Spleen (tissue), 11 donors: ENCODE results near the gene JPH4. TPM values are rescaled to one million over a fixed set of nuclear protein-coding genes. Genes with fewer than 3 reads are reported as not detected.

ENCODE experiments used
- DNase-seq: peaks from one replicate; pipeline ENCODE4 v3.0.0-alpha.2; 2020
- H3K27ac ChIP-seq, 8 donors: fragments of 200-600 bp; sonication (generic) in 7 of 8; 1 replicate in 4 of 8; 2 replicates in 4 of 8; pipeline versions ENCODE4 v1.5.0 to v1.8.0; 2016 to 2021; ENCODE audit warnings: inconsistent platforms in 4 of 8, mild to moderate bottlenecking in 4 of 8, moderate library complexity in 1 of 8
- H3K27me3 ChIP-seq, 7 donors: fragments of 200-600 bp; sonication (generic) in 6 of 7; replicated peaks in 1 of 7; 1 replicate in 4 of 7; 2 replicates in 3 of 7; pipeline versions ENCODE4 v1.5.0 to v1.8.0; 2016 to 2021; ENCODE audit warnings: inconsistent platforms in 3 of 7, mild to moderate bottlenecking in 1 of 7
- H3K36me3 ChIP-seq, 6 donors: fragments of 200-600 bp; sonication (generic) in 5 of 6; 1 replicate in 4 of 6; 2 replicates in 2 of 6; pipeline versions ENCODE4 v1.5.0 to v1.8.0; 2016 to 2021; ENCODE audit warnings: inconsistent platforms in 2 of 6
- H3K4me1 ChIP-seq, 6 donors: fragments of 200-600 bp; sonication (generic) in 5 of 6; 1 replicate in 3 of 6; 2 replicates in 3 of 6; pipeline versions ENCODE4 v1.5.0 to v1.8.0; 2016 to 2021; ENCODE audit warnings: inconsistent platforms in 3 of 6
- H3K4me3 ChIP-seq, 8 donors: fragments of 200-600 bp; sonication (generic) in 7 of 8; 1 replicate in 4 of 8; 2 replicates in 4 of 8; pipeline versions ENCODE4 v1.5.0 to v1.8.0; 2016 to 2021; ENCODE audit warnings: inconsistent platforms in 4 of 8, mild to moderate bottlenecking in 4 of 8, moderate library complexity in 2 of 8
- H3K9me3 ChIP-seq, 8 donors: fragments of 200-600 bp; sonication (generic) in 7 of 8; 1 replicate in 4 of 8; 2 replicates in 4 of 8; pipeline versions ENCODE4 v1.5.0 to v1.8.0; 2016 to 2021; ENCODE audit warnings: inconsistent platforms in 4 of 8
- CTCF ChIP-seq, 11 experiments: fragments of 200-600 bp in 7 of 11; fragments of 450-650 bp in 4 of 11; sonication (generic) in 4 of 11; IDR thresholded peaks in 8 of 11; conservative IDR thresholded peaks in 3 of 11; 1 replicate in 7 of 11; 2 replicates in 4 of 11; pipeline versions ENCODE4 v1.4.0 to v1.8.0; 2016 to 2021; ENCODE audit warnings: antibody characterized with exemption in 11 of 11, inconsistent platforms in 4 of 11, mild to moderate bottlenecking in 1 of 11
- POLR2A ChIP-seq, 3 donors: fragments of 450-650 bp; IDR thresholded peaks; one replicate each; pipeline ENCODE4 v1.5.1; 2017; ENCODE audit warnings: antibody characterized with exemption in 3 of 3, mild to moderate bottlenecking in 1 of 3
- POLR2AphosphoS5 ChIP-seq, 3 donors: sonication (generic); formaldehyde crosslinking; IDR thresholded peaks; one replicate each; pipeline ENCODE4 v1.5.1; 2017; ENCODE audit warnings: antibody characterized with exemption in 3 of 3
- WGBS, 5 donors: extraction: QIAGEN DNeasy Blood & Tissue Kit in 3 of 5; methylation state at CpG; one replicate each; pipeline versions ENCODE4 v1.1.5 to v1.1.7; 2013 to 2018; 5-methylcytosine and 5-hydroxymethylcytosine counted together
- intact Hi-C: fragments of 100-400 bp; cut with DNase I; formaldehyde crosslinking; loops from one replicate; pipeline ENCODE4 v1.15.0; 2023; ENCODE audit warnings: low total_unique reads
- polyA plus RNA-seq, 3 donors: library from polyadenylated mRNA; stranded (reverse); fragments of 200-250 nt; gene quantifications; one replicate each; pipeline ENCODE4 v1.2.1, GENCODE V29; 2013
- total RNA-seq, 7 donors: library from RNA; depleted of rRNA in 3 of 7; stranded (reverse); fragments of >200 nt in 3 of 7; fragmentation: NEBNext Ultra II Directional in 4 of 7; extraction: Animal tissue kit (Norgen Biotek cat#: 25700) in 4 of 7; gene quantifications; one replicate each; pipeline versions ENCODE4 v1.1.0 to v1.2.1, GENCODE V29; 2016 to 2021
- donor health status: healthy with polysubstance abuse.
- donor health status: DM: no; HTN: no; CAD: no; lungs with moderate emphysema.
- donor health status: DM: no; HTN: no; CAD: no.
- donor health status: Bipolar disorder and iron deficiency.
- donor health status: healthy.
- donor health status: DM: no; HTN: no; CAD: no.
- donor health status: DM: yes; HTN: yes; CAD: no.

JPH4 gene
- total and polyA plus RNA-seq, 10 donors: 0.70 to 17.3 (median 3.8) TPM

DNA sequence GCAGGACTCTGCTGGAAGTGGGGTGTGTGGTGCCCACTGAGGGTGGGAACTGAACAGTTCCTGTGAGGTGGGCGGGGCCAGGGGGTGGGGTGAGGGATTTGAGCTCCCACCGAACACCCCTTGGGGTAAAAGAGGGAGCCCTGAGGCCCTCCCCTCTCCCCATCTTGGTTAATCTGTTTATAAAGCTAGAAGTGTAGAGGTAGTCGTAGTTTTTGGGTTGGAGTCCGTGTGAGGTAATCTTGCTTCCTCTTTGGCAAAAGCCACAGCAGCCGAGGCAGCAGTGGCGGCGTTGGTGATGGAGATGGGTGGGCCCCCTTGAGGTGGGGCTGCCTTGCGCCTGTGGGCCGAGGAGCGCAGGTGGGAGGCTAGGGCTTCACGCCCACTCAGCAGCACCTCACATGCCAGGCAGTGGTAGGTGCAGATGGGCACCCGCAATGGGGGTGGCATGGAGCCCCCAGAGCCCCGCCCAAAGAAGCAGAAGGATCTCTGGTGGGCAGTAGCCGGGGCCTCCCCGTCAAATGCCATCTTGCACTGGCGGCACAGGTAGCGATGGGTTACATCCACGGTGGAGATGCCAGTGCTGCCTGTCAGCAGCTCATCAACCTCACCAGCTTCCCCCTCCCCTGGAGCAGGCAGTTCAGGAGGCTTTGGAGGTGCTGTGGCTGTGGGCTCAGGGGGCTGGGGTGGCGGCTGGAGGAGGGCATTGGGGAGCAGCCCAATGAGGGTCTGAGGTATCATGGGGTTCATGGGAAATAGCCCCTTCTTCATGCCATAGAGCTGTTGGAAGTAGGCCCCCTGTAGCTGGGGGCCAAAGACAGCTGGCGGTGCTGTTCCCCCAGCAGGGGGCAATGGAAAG, 56.6 kb downstream of the JPH4 start:
- Histone ChIP-seq H3K9me3 (no peaks in the 10 kb centered on the region), H3K27me3 (no peaks in the 10 kb centered on the region), H3K36me3 (peaks cover 0 to 23% (median 0%) of the 10 kb centered on the region in 6 donors), H3K4me1 (peaks cover 0 to 5% (median 0%) of the 10 kb centered on the region in 6 donors), H3K27ac (no peak overlapping the region), H3K4me3 (no peak overlapping the region)
- no peak for TF ChIP-seq POLR2AphosphoS5 (IDR thresholded peaks at IDR 0.05)
- TF ChIP-seq CTCF (IDR thresholded peaks at IDR 0.05 in 8 of 11, conservative IDR thresholded peaks at IDR 0.05 in 3 of 11): no peak
- TF ChIP-seq POLR2A (IDR thresholded peaks at IDR 0.05): no peak
- intact Hi-C loops: no loop called here
- WGBS, 5 donors: 68 to 78% (median 74%) methylated on average over 15 to 20 of the region's 20 CpGs
- no peak for DNase-seq

DNA sequence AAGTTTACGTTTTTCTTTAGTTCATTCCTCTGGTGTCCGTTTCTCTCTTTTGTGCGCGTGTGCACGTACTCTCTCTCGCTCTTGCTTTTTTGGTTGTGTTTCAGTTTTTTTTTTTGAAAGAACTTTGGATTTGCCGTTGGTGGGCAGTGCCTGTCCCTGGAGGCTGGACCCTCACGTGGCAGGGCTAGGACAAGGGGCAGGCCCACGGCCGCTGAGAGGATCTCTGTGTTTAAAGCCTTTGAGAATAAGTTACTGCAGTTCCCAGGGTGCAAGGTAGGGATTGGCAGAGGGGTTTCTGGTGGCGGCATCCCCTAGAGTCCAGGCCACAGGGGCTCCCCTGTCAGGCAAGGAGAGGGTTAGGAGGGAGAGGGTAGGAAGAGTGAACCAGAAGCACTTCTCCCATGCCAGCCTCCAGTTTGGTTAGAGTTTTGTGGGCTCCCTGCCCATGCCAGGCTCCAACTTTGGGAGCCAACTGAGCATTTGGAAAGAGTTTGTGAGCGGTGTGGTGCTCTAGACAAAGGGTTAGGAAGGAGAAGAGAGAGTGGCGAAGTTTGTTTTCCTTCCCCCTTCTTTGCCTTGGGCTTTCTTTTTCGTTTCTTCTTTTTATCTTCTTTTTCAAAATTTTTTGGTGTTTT, 57.6 kb downstream of the JPH4 start:
- Histone ChIP-seq H3K27ac (no peak overlapping the region), H3K36me3 (peaks cover 0 to 14% (median 0%) of the 10 kb centered on the region in 6 donors), H3K4me1 (peaks cover 0 to 5% (median 0%) of the 10 kb centered on the region in 6 donors), H3K9me3 (no peaks in the 10 kb centered on the region), H3K4me3 (no peak overlapping the region), H3K27me3 (no peaks in the 10 kb centered on the region)
- WGBS, 5 donors: 79 to 86% (median 84%) methylated on average over 14 of the region's 14 CpGs
- no peak for DNase-seq
- intact Hi-C loops: no loop called here
- TF ChIP-seq POLR2A (IDR thresholded peaks at IDR 0.05) (no peak), CTCF (IDR thresholded peaks at IDR 0.05 in 8 of 11, conservative IDR thresholded peaks at IDR 0.05 in 3 of 11) (no peak), POLR2AphosphoS5 (IDR thresholded peaks at IDR 0.05) (no peak)

- H3K9me3 ChIP-seq: no peaks in the 10 kb centered on the region
- H3K27me3 ChIP-seq: no peaks in the 10 kb centered on the region
- 79 to 92% (median 86%) methylated on average over 4 of the region's 4 CpGs for WGBS, 5 donors
- peaks cover 0 to 5% (median 0%) of the 10 kb centered on the region in 6 donors for H3K4me1 ChIP-seq
- peaks cover 0 to 6% (median 0%) of the 10 kb centered on the region in 6 donors for H3K36me3 ChIP-seq
- intact Hi-C loops: no loop called here
- DNase-seq: no peak
- TF ChIP-seq POLR2A (IDR thresholded peaks at IDR 0.05): no peak
- no peak for TF ChIP-seq CTCF (IDR thresholded peaks at IDR 0.05 in 8 of 11, conservative IDR thresholded peaks at IDR 0.05 in 3 of 11)
- no peak for TF ChIP-seq POLR2AphosphoS5 (IDR thresholded peaks at IDR 0.05)
- H3K27ac ChIP-seq: no peak overlapping the region
- H3K4me3 ChIP-seq: no peak overlapping the region
Measured at GRCh38 chr14:23518709-23519108, 59.9 kb downstream of the JPH4 start.

Other genes with a start within 250 kb of the JPH4 start
- gene SLC22A17, start 225.9 kb downstream of the JPH4 start, total RNA-seq: 10 to 100 TPM in 2 of 7 donors, 1 to 10 TPM in 5; 7.1 to 13.7 (median 8.3) TPM
- gene SLC22A17, start 225.9 kb downstream of the JPH4 start, polyA plus RNA-seq: 1 to 10 TPM; 5.1 to 7.1 (median 6.3) TPM
- 1 to 10 TPM; 2.6 to 6.7 (median 4.4) TPM for gene EFS, start 213.6 kb downstream of the JPH4 start, total RNA-seq
- gene EFS, start 213.6 kb downstream of the JPH4 start, polyA plus RNA-seq: 1 to 10 TPM; 1.8 to 4.3 (median 2.7) TPM
- gene IL25, start 206.0 kb downstream of the JPH4 start, total RNA-seq: not detected
- not detected for gene IL25, start 206.0 kb downstream of the JPH4 start, polyA plus RNA-seq
- gene CMTM5, start 201.7 kb downstream of the JPH4 start, total RNA-seq: 10 to 100 TPM in 1 of 7 donors, 1 to 10 TPM in 6; 2.1 to 13.0 (median 4.3) TPM
- 1 to 10 TPM; 1.3 to 4.1 (median 2.7) TPM for gene CMTM5, start 201.7 kb downstream of the JPH4 start, polyA plus RNA-seq
- gene MYH6, start 170.5 kb downstream of the JPH4 start, total RNA-seq: under 1 TPM in 1 of 7 donors, not detected in 6; 0.82 TPM
- gene MYH6, start 170.5 kb downstream of the JPH4 start, polyA plus RNA-seq: under 1 TPM; 0.35 to 0.44 (median 0.37) TPM
- gene MYH7, start 143.1 kb downstream of the JPH4 start, total RNA-seq: under 1 TPM in 1 of 7 donors, not detected in 6; 0.09 TPM
- under 1 TPM; 0.06 to 0.65 (median 0.12) TPM for gene MYH7, start 143.1 kb downstream of the JPH4 start, polyA plus RNA-seq
- 10 to 100 TPM; 32.7 to 62.7 (median 40.0) TPM for gene NGDN, start 109.1 kb downstream of the JPH4 start, total RNA-seq
- 10 to 100 TPM; 39.6 to 48.5 (median 40.6) TPM for gene NGDN, start 109.1 kb downstream of the JPH4 start, polyA plus RNA-seq
- 1 to 10 TPM in 5 of 7 donors, under 1 TPM in 2; 0.42 to 2.9 (median 1.5) TPM for gene ZFHX2, start 27.0 kb downstream of the JPH4 start, total RNA-seq
- under 1 TPM; 0.09 to 0.35 (median 0.11) TPM for gene ZFHX2, start 27.0 kb downstream of the JPH4 start, polyA plus RNA-seq
- gene THTPA, start 22.5 kb downstream of the JPH4 start, total RNA-seq: 10 to 100 TPM; 16.8 to 25.4 (median 18.6) TPM
- gene THTPA, start 22.5 kb downstream of the JPH4 start, polyA plus RNA-seq: 10 to 100 TPM in 1 of 3 donors, 1 to 10 TPM in 2; 4.5 to 14.2 (median 8.9) TPM
- 100 to 1,000 TPM; 139 to 261 (median 193) TPM for gene AP1G2, start 11.0 kb downstream of the JPH4 start, total RNA-seq
- 100 to 1,000 TPM; 126 to 267 (median 176) TPM for gene AP1G2, start 11.0 kb downstream of the JPH4 start, polyA plus RNA-seq
- gene DHRS2, start 57.6 kb upstream of the JPH4 start, total RNA-seq: 10 to 100 TPM in 6 of 7 donors, 1 to 10 TPM in 1; 3.3 to 30.6 (median 14.5) TPM
- 10 to 100 TPM in 2 of 3 donors, 1 to 10 TPM in 1; 8.3 to 17.1 (median 13.7) TPM for gene DHRS2, start 57.6 kb upstream of the JPH4 start, polyA plus RNA-seq